Ectodermal cell (in vitro differentiated cells): ENCODE data around the gene JAKMIP3.

Source experiments
- H3K27ac ChIP-seq: 2 replicates; pipeline ENCODE4 v1.7.0; 2013; ENCODE audit warnings: mild to moderate bottlenecking, low read depth, low read length; ENCODE audit not compliant: insufficient read depth, poor library complexity, severe bottlenecking
- H3K27me3 ChIP-seq: 2 replicates; pipeline ENCODE4 v1.7.0; 2013; ENCODE audit warnings: mild to moderate bottlenecking, low read length; ENCODE audit not compliant: insufficient read depth, control insufficient read depth, poor library complexity, severe bottlenecking
- H3K36me3 ChIP-seq: one replicate; pipeline ENCODE4 v1.7.0; 2013; ENCODE audit warnings: low read length; ENCODE audit not compliant: control insufficient read depth, insufficient read depth
- H3K4me1 ChIP-seq: one replicate; pipeline ENCODE4 v1.7.0; 2013; ENCODE audit warnings: low read length; ENCODE audit not compliant: control insufficient read depth, insufficient read depth
- H3K4me3 ChIP-seq: 2 replicates; pipeline ENCODE4 v1.7.0; 2013; ENCODE audit warnings: low read depth, low read length, control low read depth; ENCODE audit not compliant: insufficient read depth
- H3K9me3 ChIP-seq: 2 replicates; pipeline ENCODE4 v1.7.0; 2013; ENCODE audit warnings: mild to moderate bottlenecking, low read length, moderate library complexity; ENCODE audit not compliant: control insufficient read depth
- WGBS, 2 experiments: methylation state at CpG; one replicate each; pipeline ENCODE4 v1.1.7; 2013; ENCODE audit warnings: missing lambda C conversion rate in 2 of 2; 5-methylcytosine and 5-hydroxymethylcytosine counted together

JAKMIP3 gene

GRCh38 chr10:132103116-132103910 is 37.6 kb downstream of the JAKMIP3 start:
- H3K27me3 ChIP-seq: no peaks in the 10 kb centered on the region
- no peaks in the 10 kb centered on the region for H3K4me1 ChIP-seq
- no peak overlapping the region for H3K27ac ChIP-seq
- no peaks in the 10 kb centered on the region for H3K9me3 ChIP-seq
- 90 to 93% methylated on average over 7 of the region's 7 CpGs for WGBS, 2 experiments
- H3K36me3 ChIP-seq: no peaks in the 10 kb centered on the region
- H3K4me3 ChIP-seq: no peak overlapping the region

- H3K27ac ChIP-seq: no peak overlapping the region
- 93 to 95% methylated on average over 13 of the region's 13 CpGs for WGBS, 2 experiments
- H3K4me1 ChIP-seq: no peaks in the 10 kb centered on the region
These were observed 38.3 kb downstream of the JAKMIP3 start for GRCh38 chr10:132104062-132104461.

DNA sequence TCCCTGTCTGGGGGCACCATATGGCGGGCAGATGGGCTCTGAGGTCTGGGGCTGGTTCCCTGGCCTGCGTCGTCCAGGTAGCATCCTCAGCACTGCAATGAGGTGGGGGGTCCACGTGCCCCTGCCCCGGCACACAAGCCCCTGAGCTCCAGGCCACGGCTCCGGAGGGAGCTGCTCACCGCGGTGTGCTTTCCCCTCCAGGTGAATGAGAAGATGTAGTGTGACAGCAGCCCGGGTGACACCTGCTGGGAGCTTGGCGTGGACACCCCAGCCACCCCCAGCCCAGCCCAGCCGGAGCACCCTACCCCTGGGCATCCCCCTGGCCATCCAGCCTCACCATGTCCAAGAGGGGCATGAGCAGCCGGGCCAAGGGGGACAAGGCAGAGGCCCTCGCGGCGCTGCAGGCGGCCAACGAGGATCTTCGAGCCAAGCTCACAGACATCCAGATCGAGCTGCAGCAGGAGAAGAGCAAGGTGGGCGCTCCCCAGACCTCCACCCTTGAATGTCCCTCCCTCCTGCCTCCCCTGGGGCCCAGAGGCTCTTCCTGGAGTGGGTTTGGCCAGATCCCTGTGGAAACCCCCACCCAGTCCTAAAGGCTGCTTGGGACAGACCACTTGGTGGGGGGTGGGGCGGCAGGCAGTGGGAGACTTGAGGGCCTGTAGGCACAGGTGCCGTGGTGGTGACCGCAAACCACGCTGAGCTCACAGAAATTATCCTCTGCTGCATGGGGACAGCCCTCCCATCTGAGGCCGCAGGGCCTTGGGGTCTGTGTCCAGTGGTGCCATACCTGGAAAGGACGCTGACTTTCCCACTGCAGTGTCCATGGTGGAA is 38.9 kb downstream of the JAKMIP3 start:
- 92% methylated on average over 27 of the region's 27 CpGs for WGBS, 2 experiments
- Histone ChIP-seq H3K4me3 (no peak overlapping the region), H3K4me1 (no peaks in the 10 kb centered on the region), H3K9me3 (no peaks in the 10 kb centered on the region), H3K36me3 (no peaks in the 10 kb centered on the region), H3K27me3 (no peaks in the 10 kb centered on the region), H3K27ac (no peak overlapping the region)

More at GRCh38 chr10:132104062-132104461, 38.3 kb downstream of the JAKMIP3 start:
- Histone ChIP-seq H3K36me3 (no peaks in the 10 kb centered on the region), H3K9me3 (no peaks in the 10 kb centered on the region), H3K27me3 (no peaks in the 10 kb centered on the region), H3K4me3 (no peak overlapping the region)

DNA sequence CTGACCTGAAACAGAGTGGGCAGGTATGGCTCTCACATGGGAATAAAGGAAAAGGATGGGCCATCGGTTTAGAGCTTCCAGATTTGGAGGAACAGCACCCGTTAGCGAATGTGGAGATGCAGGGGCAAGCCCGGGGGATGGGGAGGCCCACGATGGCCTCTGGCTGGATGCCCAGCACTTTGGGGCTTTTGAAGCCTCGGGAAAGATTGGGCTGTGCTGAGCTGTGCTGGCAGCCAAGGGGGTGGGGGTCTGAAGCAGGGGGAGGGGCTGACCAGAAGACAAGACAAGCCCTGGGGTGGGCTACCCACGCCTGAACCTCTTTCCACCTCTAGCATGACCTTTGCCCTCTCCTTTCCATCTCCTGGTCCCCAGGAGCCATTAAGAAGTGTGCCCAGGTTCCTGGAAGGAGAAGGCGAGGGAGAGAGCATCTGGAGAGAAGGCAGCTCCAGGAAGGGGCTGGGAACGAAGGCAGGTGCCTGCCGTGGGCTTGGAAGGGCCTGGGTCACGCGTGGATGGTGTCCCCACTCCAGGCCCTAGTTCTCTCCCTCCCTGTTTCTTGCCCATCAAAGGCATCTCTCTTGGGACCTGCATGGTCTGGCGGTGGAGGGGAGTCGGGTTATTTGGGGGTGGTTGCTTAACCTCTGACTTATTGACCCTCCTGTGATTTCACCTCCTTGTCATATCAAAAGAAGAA is 39.7 kb downstream of the JAKMIP3 start:
- Histone ChIP-seq H3K27me3 (no peaks in the 10 kb centered on the region), H3K27ac (no peak overlapping the region), H3K4me1 (no peaks in the 10 kb centered on the region), H3K4me3 (no peak overlapping the region), H3K9me3 (no peaks in the 10 kb centered on the region), H3K36me3 (no peaks in the 10 kb centered on the region)
- 92 to 93% methylated on average over 14 of the region's 14 CpGs for WGBS, 2 experiments

DNA sequence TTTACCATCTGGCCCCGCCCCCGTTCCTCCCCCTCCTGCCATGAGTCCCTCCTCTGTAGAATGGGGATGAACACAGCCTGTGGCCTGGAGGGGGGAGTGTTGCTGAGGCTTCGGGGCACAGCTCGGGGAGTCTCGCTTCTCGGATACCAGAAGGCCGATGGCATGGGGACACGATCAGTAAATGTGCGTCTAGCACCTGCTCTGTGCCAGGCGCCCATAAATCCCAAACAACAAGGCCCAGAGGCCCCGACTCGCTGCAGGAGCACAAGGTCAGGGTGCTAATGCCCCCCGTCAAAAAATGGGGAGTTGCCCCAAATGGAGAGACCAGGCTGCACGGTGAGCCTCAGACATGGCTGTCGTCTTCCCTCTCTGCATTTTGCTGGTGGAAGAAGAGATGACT is 40.7 kb downstream of the JAKMIP3 start:
- H3K27ac ChIP-seq: no peak overlapping the region
- H3K36me3 ChIP-seq: no peaks in the 10 kb centered on the region
- H3K4me1 ChIP-seq: no peaks in the 10 kb centered on the region
- no peaks in the 10 kb centered on the region for H3K27me3 ChIP-seq
- WGBS, 2 experiments: 94 to 95% methylated on average over 15 of the region's 15 CpGs
- no peaks in the 10 kb centered on the region for H3K9me3 ChIP-seq
- no peak overlapping the region for H3K4me3 ChIP-seq

- 93 to 94% methylated on average over 27 of the region's 27 CpGs for WGBS, 2 experiments
- H3K4me1 ChIP-seq: no peaks in the 10 kb centered on the region
- H3K27ac ChIP-seq: no peak overlapping the region
- no peaks in the 10 kb centered on the region for H3K36me3 ChIP-seq
- H3K27me3 ChIP-seq: no peaks in the 10 kb centered on the region
- H3K4me3 ChIP-seq: no peak overlapping the region
- no peaks in the 10 kb centered on the region for H3K9me3 ChIP-seq
These were observed 41.6 kb downstream of the JAKMIP3 start for GRCh38 chr10:132107186-132107948.

DNA sequence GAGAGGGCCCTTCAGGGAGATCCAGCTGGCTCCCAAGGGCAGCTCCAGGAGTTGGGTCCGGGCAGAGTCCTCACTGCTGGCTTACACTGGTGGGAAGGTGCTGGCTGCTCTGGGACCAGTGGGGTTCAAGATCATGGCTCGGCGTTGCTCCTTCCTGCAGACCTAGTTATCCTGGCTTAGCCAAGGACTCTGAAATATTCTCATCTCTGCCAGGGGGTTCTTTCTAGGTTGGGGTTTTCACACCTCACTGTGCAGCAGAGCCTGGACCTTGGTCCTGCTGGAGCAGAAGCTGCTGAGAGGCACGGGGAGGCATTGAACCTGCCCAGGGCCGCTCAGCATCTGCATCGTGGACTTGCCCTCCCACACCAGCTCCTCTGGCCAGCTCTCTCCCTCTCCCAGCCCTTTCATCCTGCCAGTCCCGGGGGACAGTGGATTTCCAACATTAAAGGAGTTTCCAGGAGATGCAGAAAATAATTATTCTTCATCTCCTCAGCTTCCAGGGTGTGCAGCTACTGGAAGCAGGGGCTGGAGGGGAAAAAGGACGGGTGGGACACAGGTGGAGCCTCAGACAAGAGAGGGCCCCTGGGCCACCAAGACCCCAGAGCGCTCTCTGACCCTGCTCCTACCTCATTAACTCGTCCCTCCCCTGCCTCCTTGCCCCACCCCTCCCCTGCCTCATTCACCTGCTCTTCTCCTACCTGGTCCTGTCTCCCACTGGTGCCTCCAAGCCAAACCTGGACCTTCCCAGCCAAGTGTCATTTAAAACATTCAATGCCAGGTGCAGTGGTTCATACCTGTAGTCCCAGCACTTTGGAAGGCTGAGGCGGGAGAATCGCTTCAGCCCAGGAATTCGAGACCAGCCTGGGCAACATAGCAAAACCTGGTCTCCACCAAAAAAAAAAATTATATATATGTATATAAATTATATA is 42.5 kb downstream of the JAKMIP3 start:
- Histone ChIP-seq H3K9me3 (no peaks in the 10 kb centered on the region), H3K4me1 (no peaks in the 10 kb centered on the region), H3K4me3 (no peak overlapping the region), H3K27me3 (no peaks in the 10 kb centered on the region), H3K27ac (no peak overlapping the region), H3K36me3 (no peaks in the 10 kb centered on the region)
- WGBS, 2 experiments: 89% methylated on average over 11 to 12 of the region's 13 CpGs

DNA sequence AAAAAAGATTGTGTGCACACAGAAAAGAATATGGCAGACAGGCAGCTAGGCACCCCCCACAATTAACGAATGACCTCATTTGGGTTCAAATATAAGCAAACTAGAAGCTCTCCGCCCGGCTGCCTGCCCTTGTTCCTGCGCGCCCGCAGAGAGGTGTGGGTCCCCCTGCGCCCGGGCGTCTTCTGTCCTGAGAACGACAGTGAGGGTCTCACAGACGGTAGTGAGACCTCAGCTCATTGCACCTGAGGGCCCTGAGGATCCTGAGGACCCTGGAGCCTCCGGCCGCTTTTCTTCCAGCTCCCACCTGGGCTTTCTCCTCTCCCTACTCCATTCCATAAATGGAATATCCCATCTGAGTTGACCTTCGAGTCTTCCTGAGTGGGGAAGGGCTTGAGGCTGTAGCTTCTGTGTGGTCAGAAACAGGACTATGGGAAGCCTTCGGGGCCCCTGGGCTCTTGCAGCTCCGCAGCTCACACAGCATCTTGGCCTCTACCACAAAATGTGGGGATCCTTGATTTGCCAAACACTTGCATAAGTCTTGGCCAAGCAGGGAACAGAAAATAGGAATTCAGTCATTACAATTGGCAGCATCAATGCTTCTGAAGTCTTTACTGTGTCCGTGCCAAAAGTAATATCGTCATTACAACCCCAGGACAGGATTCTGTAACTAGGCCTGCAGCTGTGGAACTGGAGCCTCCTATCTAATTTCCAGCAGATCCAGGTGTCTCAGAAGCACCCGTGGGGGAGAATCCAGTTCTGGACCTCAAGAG is 43.8 kb downstream of the JAKMIP3 start:
- no peaks in the 10 kb centered on the region for H3K36me3 ChIP-seq
- H3K9me3 ChIP-seq: no peaks in the 10 kb centered on the region
- no peaks in the 10 kb centered on the region for H3K4me1 ChIP-seq
- no peak overlapping the region for H3K27ac ChIP-seq
- no peaks in the 10 kb centered on the region for H3K27me3 ChIP-seq
- no peak overlapping the region for H3K4me3 ChIP-seq
- WGBS, 2 experiments: 94 to 95% methylated on average over 18 to 19 of the region's 19 CpGs
